Suprapubic skin (tissue), 4 donors: ENCODE measurements around the gene CACNA2D2.

Experiments used
- CTCF ChIP-seq, 2 donors: fragments of 200-600 bp in 1 of 2; fragments of 450-650 bp in 1 of 2; sonication (generic) in 1 of 2; IDR thresholded peaks; one replicate each; pipeline ENCODE4 v1.5.1; 2016 to 2019; ENCODE audit warnings: antibody characterized with exemption in 2 of 2, mild to moderate bottlenecking in 1 of 2, moderate library complexity in 1 of 2
- EP300 ChIP-seq: sonication (generic); formaldehyde crosslinking; IDR thresholded peaks from one replicate; pipeline ENCODE4 v1.6.1; 2017; ENCODE audit warnings: antibody characterized with exemption
- POLR2A ChIP-seq, 2 donors: fragments of 450-650 bp; IDR thresholded peaks; one replicate each; pipeline ENCODE4 v1.6.1; 2017; ENCODE audit warnings: antibody characterized with exemption in 2 of 2, mild to moderate bottlenecking in 2 of 2, moderate library complexity in 2 of 2
- POLR2AphosphoS5 ChIP-seq, 3 donors: sonication (generic); formaldehyde crosslinking; IDR thresholded peaks; one replicate each; pipeline ENCODE4 v1.6.1; 2017; ENCODE audit warnings: antibody characterized with exemption in 3 of 3

GRCh38 chr3:50466177-50466576 lies 37.3 kb downstream of the CACNA2D2 start:
- TF ChIP-seq CTCF (IDR thresholded peaks at IDR 0.05) (no peak), EP300 (no peak), POLR2AphosphoS5 (IDR thresholded peaks at IDR 0.05) (no peak), POLR2A (IDR thresholded peaks at IDR 0.05) (no peak)
